Mucosa of stomach (tissue), 1 donor: ENCODE data around the gene ANKRD55.
"Not testable (repeated sequence)": the region's sequence is repeated elsewhere in the genome, so short reads cannot be mapped to it uniquely, and the experiment has no call there.

Experiments
- H3K27me3 ChIP-seq: one replicate; pipeline ENCODE4 v1.7.0; 2013; ENCODE audit warnings: mild to moderate bottlenecking, low read length; ENCODE audit not compliant: control insufficient read depth, insufficient read depth
- H3K36me3 ChIP-seq: one replicate; pipeline ENCODE4 v1.7.0; 2013; ENCODE audit warnings: low read length; ENCODE audit not compliant: control insufficient read depth, insufficient read depth
- H3K4me1 ChIP-seq: one replicate; pipeline ENCODE4 v1.7.0; 2013; ENCODE audit warnings: mild to moderate bottlenecking, low read length; ENCODE audit not compliant: control insufficient read depth, insufficient read depth
- H3K4me3 ChIP-seq: one replicate; pipeline ENCODE4 v1.7.0; 2013; ENCODE audit warnings: low read length
- H3K9ac ChIP-seq: one replicate; pipeline ENCODE4 v1.7.0; 2013; ENCODE audit warnings: mild to moderate bottlenecking, low read length, moderate library complexity
- H3K9me3 ChIP-seq: one replicate; pipeline ENCODE4 v1.7.0; 2013; ENCODE audit warnings: mild to moderate bottlenecking, low read length, moderate library complexity; ENCODE audit not compliant: control insufficient read depth
- donor health status: Pancreatic carcinoma.

Gene ANKRD55

DNA sequence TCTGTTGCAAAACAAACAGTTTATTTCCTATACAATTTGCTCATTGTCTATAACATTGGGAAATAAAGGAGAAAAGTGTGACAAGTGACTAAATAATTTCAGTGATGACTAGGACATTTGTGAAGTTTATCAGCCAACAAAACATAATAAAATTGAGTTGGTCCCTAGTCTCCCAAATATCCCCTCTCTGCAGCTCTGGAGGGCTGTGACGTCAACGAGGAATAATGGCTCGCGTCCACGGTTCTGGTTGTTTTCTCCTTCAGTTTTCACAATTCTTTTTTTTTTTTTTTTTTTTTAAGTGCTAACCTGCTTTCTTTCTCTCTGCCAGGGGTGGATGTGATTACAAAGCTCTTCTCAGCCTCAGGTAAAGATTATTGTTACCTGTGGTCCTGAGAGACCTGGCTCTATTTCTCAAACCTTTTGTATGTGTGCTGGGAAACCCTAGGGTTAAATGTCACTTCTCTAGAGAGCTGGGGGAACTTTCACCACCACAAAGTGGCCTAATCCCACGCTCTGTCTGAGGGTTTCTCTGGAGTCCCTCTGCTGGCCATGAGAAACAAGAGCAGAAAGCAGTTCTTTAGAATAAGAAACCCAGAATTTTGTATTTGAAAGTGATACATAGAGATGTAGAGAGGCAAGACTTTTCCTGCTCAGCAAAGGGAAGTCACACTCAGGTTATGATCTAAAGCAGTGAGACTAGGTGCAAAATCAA is 36.2 kb upstream of the ANKRD55 start:
- H3K27me3 ChIP-seq: no peaks in the 10 kb centered on the region
- H3K9me3 ChIP-seq: no peaks in the 10 kb centered on the region
- H3K4me1 ChIP-seq: peaks cover 4% of the 10 kb centered on the region
- no peak overlapping the region for H3K4me3 ChIP-seq
- H3K36me3 ChIP-seq: no peaks in the 10 kb centered on the region
- no peak overlapping the region for H3K9ac ChIP-seq

DNA sequence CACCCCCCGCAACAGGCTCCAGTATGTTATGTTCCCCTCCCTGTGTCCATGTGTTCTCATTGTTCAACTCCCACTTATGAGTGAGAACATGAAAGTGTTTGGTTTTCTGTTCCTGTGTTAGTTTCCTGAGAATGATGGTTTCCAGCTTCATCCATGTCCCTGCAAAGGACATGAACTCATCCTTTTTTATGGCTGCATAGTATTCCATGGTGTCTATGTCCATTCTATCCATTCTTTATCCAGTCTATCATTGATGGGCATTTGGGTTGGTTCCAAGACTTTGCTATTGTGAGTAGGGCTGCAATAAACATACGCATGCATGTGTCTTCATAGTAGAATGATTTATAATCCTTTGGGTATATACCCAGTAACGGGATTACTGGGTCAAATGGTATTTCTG is 35.6 kb upstream of the ANKRD55 start:
- not testable (repeated sequence) for H3K4me3 ChIP-seq, H3K36me3 ChIP-seq, H3K27me3 ChIP-seq, H3K9me3 ChIP-seq, H3K9ac ChIP-seq, H3K4me1 ChIP-seq

DNA sequence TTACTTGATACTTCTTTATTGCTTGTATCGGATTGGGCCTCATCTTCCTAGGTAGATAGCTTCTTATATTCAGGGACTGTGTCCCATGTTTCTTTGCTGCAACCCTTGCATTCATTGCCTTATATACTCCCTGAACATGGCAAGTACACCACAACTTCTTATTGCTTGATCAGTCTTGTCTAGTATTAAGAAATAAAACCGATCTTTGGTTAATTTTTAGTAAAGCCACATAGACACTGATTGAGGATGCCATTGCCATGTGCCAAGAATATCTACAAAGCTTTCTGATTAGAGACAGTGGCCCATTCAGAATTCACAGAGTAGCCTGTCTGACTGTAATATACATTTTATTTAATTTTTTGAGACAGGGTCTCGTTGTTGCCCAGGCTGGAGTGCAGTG is 34.7 kb upstream of the ANKRD55 start:
- no peaks in the 10 kb centered on the region for H3K9me3 ChIP-seq
- H3K9ac ChIP-seq: no peak overlapping the region
- no peaks in the 10 kb centered on the region for H3K27me3 ChIP-seq
- H3K4me3 ChIP-seq: no peak overlapping the region
- no peaks in the 10 kb centered on the region for H3K36me3 ChIP-seq
- H3K4me1 ChIP-seq: peaks cover 4% of the 10 kb centered on the region

DNA sequence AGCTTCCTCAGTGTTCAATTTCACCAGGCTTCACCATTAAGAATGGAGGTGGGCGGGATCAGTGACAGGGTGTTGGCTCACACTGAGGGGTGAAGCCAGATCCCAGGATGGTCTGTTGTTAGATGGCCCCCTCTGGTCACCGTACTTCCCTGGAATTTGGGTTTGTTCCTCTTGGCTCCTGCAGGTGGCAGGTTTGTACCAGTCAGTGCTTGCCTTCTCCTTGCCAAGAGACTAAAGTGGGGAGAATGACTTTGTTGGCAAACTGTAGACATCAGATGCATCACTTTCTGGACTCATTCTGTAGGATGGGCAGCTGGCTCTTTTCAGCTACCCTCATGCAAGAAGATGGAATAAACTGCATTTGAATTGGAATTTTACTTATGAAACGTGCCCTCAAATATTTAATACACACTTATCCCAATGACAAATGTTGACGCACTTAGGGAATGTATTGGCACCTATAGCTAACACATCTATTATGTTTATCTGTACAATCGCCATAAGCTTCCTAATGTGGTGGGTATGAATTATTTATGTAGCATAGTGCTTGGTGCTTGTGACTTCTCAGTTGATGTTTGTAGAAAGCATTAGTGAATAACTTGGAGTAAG is 31.4 kb upstream of the ANKRD55 start:
- Histone ChIP-seq H3K9ac (no peak overlapping the region), H3K36me3 (no peaks in the 10 kb centered on the region), H3K4me1 (no peaks in the 10 kb centered on the region), H3K9me3 (no peaks in the 10 kb centered on the region), H3K4me3 (no peak overlapping the region), H3K27me3 (no peaks in the 10 kb centered on the region)

DNA sequence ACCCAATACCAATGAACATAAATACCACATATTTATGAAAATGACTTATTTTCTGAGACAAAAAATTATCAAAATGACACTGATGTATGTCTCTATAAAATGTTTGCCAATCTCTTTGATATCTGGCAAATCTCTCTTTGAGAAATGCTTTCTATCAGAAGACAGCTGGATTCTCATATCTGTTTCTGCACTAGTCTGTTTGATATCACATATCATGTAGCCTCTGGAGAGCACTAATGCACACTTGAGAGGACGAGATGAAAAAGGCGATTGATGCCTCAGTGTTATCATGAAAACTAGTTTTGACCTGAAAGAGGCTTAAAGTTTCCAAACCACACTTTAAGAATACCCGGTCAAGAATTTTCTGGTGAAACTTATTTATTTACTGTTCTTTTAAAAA is 29.1 kb upstream of the ANKRD55 start:
- Histone ChIP-seq H3K36me3 (no peaks in the 10 kb centered on the region), H3K4me3 (no peak overlapping the region), H3K27me3 (no peaks in the 10 kb centered on the region), H3K9me3 (no peaks in the 10 kb centered on the region), H3K4me1 (no peaks in the 10 kb centered on the region), H3K9ac (no peak overlapping the region)

DNA sequence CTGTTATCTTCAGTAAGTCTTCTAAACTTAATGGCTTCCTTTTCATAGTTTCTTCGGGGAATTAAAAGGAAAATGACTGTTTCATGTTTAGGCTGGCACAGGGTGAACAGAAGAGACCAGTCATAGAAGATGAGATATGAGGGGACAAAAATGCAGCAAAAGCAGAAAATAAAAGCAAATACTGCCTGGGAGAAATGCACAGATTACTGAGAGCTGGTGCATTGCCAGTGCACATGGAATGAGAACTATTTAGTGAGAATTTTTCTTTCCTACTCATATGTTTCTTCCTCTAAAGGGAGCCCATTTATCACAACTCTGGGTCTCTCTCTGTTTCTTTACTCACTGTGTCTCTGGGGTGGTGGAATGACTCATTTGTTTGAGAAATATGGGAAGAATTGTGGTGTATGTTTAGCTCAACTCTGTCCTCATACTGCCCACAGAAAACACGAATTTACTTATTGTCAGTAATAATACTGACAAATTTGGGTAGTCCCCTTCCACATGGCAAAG is 25.9 kb upstream of the ANKRD55 start:
- H3K9me3 ChIP-seq: no peaks in the 10 kb centered on the region
- no peaks in the 10 kb centered on the region for H3K4me1 ChIP-seq
- H3K36me3 ChIP-seq: no peaks in the 10 kb centered on the region
- no peaks in the 10 kb centered on the region for H3K27me3 ChIP-seq
- H3K9ac ChIP-seq: no peak overlapping the region
- no peak overlapping the region for H3K4me3 ChIP-seq

DNA sequence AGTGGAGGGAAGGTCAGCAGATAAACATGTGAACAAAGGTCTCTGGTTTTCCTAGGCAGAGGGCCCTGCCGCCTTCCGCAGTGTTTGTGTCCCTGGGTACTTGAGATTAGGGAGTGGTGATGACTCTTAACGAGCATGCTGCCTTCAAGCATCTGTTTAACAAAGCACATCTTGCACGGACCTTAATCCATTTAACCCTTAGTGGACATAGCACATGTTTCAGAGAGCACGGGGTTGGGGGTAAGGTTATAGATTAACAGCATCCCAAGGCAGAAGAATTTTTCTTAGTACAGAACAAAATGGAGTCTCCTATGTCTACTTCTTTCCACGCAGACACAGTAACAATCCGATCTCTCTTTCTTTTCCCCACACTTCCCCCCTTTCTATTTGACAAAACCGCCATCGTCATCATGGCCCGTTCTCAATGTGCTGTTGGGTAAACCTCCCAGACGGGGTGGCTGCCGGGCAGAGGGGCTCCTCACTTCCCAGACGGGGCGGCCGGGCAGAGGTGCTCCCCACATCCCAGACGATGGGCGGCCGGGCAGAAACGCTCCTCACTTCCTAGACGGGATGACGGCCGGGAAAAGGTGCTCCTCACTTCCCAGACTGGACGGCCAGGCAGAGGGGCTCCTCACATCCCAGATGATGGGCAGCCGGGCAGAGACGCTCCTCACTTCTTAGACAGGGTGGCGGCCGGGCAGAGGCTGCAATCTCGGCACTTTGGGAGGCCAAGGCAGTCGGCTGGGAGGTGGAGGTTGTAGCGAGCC is 24.8 kb upstream of the ANKRD55 start:
- H3K9ac ChIP-seq, H3K4me3 ChIP-seq, H3K4me1 ChIP-seq, H3K9me3 ChIP-seq, H3K27me3 ChIP-seq, H3K36me3 ChIP-seq: not testable (repeated sequence)

DNA sequence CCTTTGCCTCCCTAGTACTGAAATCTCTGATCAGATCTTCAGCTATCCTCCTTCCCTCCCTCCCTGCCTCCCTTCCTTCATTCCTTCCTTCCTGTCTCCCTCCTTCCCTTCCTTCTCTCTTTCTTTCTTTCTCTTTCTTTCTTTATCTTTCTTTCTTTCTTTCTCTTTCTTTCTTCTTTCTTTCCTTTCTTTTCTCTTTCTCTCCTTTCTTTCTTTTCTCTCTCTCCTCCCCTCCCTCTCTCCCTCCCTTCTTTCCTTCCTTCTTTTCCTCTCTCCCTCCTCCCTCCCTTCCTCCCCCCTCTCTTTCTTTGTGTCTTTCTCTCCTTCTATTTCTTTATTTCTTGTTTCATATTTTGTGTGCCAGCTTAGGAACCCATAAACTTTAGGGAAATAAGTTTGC is 23.9 kb upstream of the ANKRD55 start:
- Histone ChIP-seq H3K4me3 (no peak overlapping the region), H3K9ac (no peak overlapping the region), H3K4me1 (no peaks in the 10 kb centered on the region), H3K9me3 (no peaks in the 10 kb centered on the region), H3K27me3 (no peaks in the 10 kb centered on the region), H3K36me3 (no peaks in the 10 kb centered on the region)

DNA sequence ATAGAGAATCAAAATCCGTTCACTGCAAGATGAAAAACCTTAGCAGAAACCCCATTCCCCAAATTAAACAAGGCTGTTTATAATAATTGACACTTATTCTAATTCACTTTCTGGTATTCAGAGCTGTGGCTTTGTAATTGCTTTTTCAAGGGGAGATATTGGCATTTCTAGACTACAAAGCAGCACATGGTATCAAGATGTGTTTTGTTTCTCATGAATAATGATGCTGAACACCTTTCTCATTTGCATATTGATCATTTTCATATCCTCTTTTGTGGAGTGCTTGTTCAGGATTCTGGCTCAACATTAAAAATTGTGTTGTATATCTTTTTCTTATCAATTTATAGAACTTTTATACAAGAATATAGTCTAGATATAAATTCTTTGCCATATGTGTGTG is 22.4 kb upstream of the ANKRD55 start:
- no peaks in the 10 kb centered on the region for H3K36me3 ChIP-seq
- no peak overlapping the region for H3K9ac ChIP-seq
- H3K9me3 ChIP-seq: no peaks in the 10 kb centered on the region
- H3K4me3 ChIP-seq: no peak overlapping the region
- no peaks in the 10 kb centered on the region for H3K4me1 ChIP-seq
- H3K27me3 ChIP-seq: no peaks in the 10 kb centered on the region

DNA sequence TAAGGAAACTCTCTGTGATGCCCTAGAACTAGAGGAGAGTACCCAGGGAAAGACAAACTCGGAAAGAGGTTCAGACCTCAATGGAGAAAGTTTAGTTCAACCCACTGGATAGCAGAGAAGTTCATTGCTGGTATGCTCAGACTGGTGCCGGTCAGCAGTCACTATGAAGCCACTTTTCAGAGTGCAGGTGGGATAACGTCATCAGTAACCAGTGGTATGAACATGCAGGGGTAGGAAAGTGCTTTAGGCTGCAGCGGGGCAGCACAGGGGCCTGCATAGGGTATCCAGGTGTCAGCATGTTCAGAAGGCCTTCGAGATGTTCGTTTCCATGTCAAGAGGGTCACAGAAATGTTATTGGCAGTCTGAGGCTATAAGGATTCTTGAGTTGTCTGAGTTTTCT is 20.8 kb upstream of the ANKRD55 start:
- Histone ChIP-seq H3K9me3 (no peaks in the 10 kb centered on the region), H3K27me3 (no peaks in the 10 kb centered on the region)

DNA sequence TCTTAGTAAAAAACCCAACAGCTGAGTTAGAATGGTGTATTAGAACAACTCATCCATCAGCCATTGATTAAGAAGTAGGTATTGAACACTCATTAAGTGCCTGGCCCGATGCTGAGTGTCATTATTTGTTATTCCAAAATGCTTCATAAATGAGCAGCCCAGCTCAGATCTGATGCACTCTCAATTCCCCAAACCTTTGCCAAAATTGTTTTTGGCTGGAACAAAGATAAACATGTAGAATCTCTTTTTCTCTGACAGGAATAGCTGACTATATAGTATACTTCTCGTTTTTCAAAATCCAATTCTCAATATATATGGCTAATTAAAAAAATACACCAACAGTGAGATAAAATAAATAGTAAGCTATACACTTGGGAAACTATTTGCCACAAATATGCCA is 20.0 kb upstream of the ANKRD55 start:
- Histone ChIP-seq H3K9ac (no peak overlapping the region), H3K4me3 (no peak overlapping the region), H3K4me1 (no peaks in the 10 kb centered on the region), H3K27me3 (no peaks in the 10 kb centered on the region), H3K9me3 (no peaks in the 10 kb centered on the region), H3K36me3 (no peaks in the 10 kb centered on the region)

More for the DNA sequence above, 20.8 kb upstream of the ANKRD55 start:
- no peak overlapping the region for H3K4me3 ChIP-seq
- no peaks in the 10 kb centered on the region for H3K36me3 ChIP-seq
- H3K4me1 ChIP-seq: no peaks in the 10 kb centered on the region
- H3K9ac ChIP-seq: no peak overlapping the region

DNA sequence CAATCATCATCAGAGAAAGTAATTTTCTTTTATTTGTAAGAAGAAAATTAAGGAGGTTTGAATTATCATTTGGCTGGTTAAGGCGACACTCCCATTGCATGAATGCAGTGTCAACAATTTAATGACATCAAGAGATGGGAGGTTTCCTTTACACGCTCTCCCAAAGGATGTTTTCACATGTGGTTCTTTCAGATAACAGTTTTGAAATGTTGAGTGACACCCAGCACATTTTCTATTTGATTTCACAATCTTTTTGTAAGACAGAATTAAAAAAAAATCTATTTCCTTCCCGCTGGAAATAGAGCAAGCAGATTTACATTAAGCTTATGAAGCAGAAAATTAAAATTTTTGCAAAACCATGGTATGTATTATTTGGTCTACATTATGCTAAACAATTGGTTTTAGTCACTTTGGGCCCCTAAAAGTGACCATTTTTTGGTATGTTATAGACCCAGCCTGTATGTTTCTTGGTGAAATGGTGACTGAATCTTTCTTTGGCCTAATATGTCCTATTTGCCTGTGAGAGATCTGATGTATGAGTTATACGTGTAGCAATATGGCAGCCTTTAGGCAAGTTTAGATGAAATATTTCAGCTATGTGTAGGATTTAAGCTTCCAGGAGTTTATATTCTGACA is 18.9 kb upstream of the ANKRD55 start:
- H3K9me3 ChIP-seq: no peaks in the 10 kb centered on the region
- no peak overlapping the region for H3K9ac ChIP-seq
- no peaks in the 10 kb centered on the region for H3K36me3 ChIP-seq
- no peaks in the 10 kb centered on the region for H3K4me1 ChIP-seq
- no peaks in the 10 kb centered on the region for H3K27me3 ChIP-seq
- no peak overlapping the region for H3K4me3 ChIP-seq
